Testis (tissue), 2 donors: ENCODE data around the gene USP14.

Experiments
- POLR2A ChIP-seq: fragments of 450-650 bp; IDR thresholded peaks from one replicate; pipeline ENCODE4 v1.6.1; 2017; ENCODE audit warnings: antibody characterized with exemption, mild to moderate bottlenecking, moderate library complexity
- TF ChIP-seq, protein P1 (sequence below), 3 experiments: fragments of 450-650 bp in 2 of 3; fragments of 200-600 bp in 1 of 3; sonication (generic) in 1 of 3; IDR thresholded peaks; one replicate each; pipeline ENCODE4 v1.5.1; 2016 to 2019; ENCODE audit warnings: antibody characterized with exemption in 3 of 3, mild to moderate bottlenecking in 2 of 3, moderate library complexity in 1 of 3

DNA sequence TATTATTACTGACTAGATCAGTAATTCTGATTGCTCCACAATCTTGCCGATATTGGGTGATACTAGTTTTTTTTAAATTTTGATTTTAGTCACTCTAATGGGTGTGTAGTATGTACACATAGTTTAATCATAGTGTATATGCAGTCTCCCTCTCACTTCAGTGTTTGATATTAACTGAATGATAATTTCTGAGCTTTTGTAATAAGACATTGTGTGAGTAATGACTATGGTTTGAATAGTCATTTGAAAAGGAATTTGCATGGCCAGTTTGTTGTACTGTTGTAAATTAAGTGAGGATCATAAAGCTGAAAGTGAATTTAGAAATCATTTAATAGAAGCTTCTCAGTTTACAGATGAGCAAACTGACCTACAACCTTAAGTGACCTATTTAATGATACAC, 33.4 kb downstream of the USP14 start:
- TF ChIP-seq POLR2A = no peak
- TF ChIP-seq, protein P1, sequence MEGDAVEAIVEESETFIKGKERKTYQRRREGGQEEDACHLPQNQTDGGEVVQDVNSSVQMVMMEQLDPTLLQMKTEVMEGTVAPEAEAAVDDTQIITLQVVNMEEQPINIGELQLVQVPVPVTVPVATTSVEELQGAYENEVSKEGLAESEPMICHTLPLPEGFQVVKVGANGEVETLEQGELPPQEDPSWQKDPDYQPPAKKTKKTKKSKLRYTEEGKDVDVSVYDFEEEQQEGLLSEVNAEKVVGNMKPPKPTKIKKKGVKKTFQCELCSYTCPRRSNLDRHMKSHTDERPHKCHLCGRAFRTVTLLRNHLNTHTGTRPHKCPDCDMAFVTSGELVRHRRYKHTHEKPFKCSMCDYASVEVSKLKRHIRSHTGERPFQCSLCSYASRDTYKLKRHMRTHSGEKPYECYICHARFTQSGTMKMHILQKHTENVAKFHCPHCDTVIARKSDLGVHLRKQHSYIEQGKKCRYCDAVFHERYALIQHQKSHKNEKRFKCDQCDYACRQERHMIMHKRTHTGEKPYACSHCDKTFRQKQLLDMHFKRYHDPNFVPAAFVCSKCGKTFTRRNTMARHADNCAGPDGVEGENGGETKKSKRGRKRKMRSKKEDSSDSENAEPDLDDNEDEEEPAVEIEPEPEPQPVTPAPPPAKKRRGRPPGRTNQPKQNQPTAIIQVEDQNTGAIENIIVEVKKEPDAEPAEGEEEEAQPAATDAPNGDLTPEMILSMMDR (IDR thresholded peaks at IDR 0.05) = no peak
